HG03571 (cell line): ENCODE data around the gene DDN.

Experiments
- ATAC-seq: cut with Tn5 transposase; IDR thresholded peaks from one replicate; pipeline ENCODE4 v1.9.1; 2021; ENCODE audit not compliant: unreplicated experiment

DDN gene

GRCh38 chr12:49031573-49032161 lies 32.5 kb upstream of the DDN start:
- ATAC-seq: no peak

GRCh38 chr12:49030714-49031572 lies 31.8 kb upstream of the DDN start:
- no peak for ATAC-seq

- ATAC-seq: no peak
Observed at GRCh38 chr12:49030119-49030518, 30.9 kb upstream of the DDN start.

GRCh38 chr12:49028666-49029275 lies 29.6 kb upstream of the DDN start:
- no peak for ATAC-seq

- ATAC-seq: no peak
Observed at GRCh38 chr12:49027846-49028555, 28.8 kb upstream of the DDN start.

GRCh38 chr12:49026678-49027480 lies 27.7 kb upstream of the DDN start:
- ATAC-seq: no peak

- no peak for ATAC-seq
Observed at GRCh38 chr12:49026101-49026500, 26.9 kb upstream of the DDN start.

GRCh38 chr12:49025463-49025862 lies 26.3 kb upstream of the DDN start:
- ATAC-seq: no peak

GRCh38 chr12:49024543-49024942 lies 25.4 kb upstream of the DDN start:
- ATAC-seq: no peak

GRCh38 chr12:49023812-49024211 lies 24.6 kb upstream of the DDN start:
- no peak for ATAC-seq

GRCh38 chr12:49022558-49023178 lies 23.5 kb upstream of the DDN start:
- no peak for ATAC-seq

GRCh38 chr12:49021292-49021915 lies 22.2 kb upstream of the DDN start:
- ATAC-seq: no peak

GRCh38 chr12:49020441-49020840 lies 21.3 kb upstream of the DDN start:
- ATAC-seq: no peak

- no peak for ATAC-seq
Observed at GRCh38 chr12:49019443-49020324, 20.5 kb upstream of the DDN start.

- ATAC-seq: no peak
Observed at GRCh38 chr12:49019120-49019430, 19.9 kb upstream of the DDN start.

- ATAC-seq: peak; percentile 87
Observed at GRCh38 chr12:49018261-49019119, 19.3 kb upstream of the DDN start, which contains the start of gene PRKAG1. PRKAG1 (minus strand) TSS chr12:49018776; CDS start chr12:49018740, 36 bp downstream.

- no peak for ATAC-seq
Observed at GRCh38 chr12:49017891-49018260, 18.7 kb upstream of the DDN start.

GRCh38 chr12:49015196-49015595 lies 16.0 kb upstream of the DDN start:
- no peak for ATAC-seq
